Stimulated activated CD8-positive, alpha-beta memory T cell treated with anti-CD3 and anti-CD28 coated beads, Interleukin-7, amount 100 ng/mL, for 48 hours (primary cell): Measurements from ENCODE around the gene OPRPN.

Experiments used
- DNase-seq, 2 donors: peaks; one replicate each; pipeline ENCODE4 v3.0.0-alpha.2; 2020; ENCODE audit warnings: low read depth in 1 of 2; ENCODE audit errors: extremely low read depth in 1 of 2

OPRPN gene

GRCh38 chr4:70397580-70397979 is at the start of gene OPRPN:
TSS of gene OPRPN (plus strand) at chr4:70397940. CDS start at chr4:70399286, 1,346 bp downstream.
- no peak for DNase-seq

- no peak for DNase-seq
Observed at GRCh38 chr4:70356185-70356584, 41.6 kb upstream of the OPRPN start.

- no peak for DNase-seq
Observed at GRCh38 chr4:70359115-70359661, 38.6 kb upstream of the OPRPN start.

GRCh38 chr4:70360460-70360859 is 37.3 kb upstream of the OPRPN start, which contains the start of gene SMR3A:
TSS of gene SMR3A (plus strand) at chr4:70360760. CDS start at chr4:70362116, 1,356 bp downstream.
- DNase-seq, result no peak

- no peak for DNase-seq
Observed at GRCh38 chr4:70364002-70364401, 33.7 kb upstream of the OPRPN start.

- no peak for DNase-seq
Observed at GRCh38 chr4:70365479-70365878, 32.3 kb upstream of the OPRPN start.

GRCh38 chr4:70367813-70368212 is 29.9 kb upstream of the OPRPN start:
- DNase-seq, result no peak

GRCh38 chr4:70371987-70372386 is 25.8 kb upstream of the OPRPN start:
- DNase-seq, result no peak

- no peak for DNase-seq
Observed at GRCh38 chr4:70372760-70373159, 25.0 kb upstream of the OPRPN start.

- no peak for DNase-seq
Observed at GRCh38 chr4:70380578-70380977, 17.2 kb upstream of the OPRPN start.

GRCh38 chr4:70382691-70383181 is 15.0 kb upstream of the OPRPN start, which contains the start of gene SMR3B:
TSS of gene SMR3B (plus strand) at chr4:70383131. CDS start at chr4:70384511, 1,380 bp downstream.
- no peak for DNase-seq

- no peak for DNase-seq
Observed at GRCh38 chr4:70392057-70392776, 5.5 kb upstream of the OPRPN start.

GRCh38 chr4:70399319-70399718 is 1.6 kb downstream of the OPRPN start:
- DNase-seq, result no peak

GRCh38 chr4:70402762-70403161 is 5.0 kb downstream of the OPRPN start:
- no peak for DNase-seq

GRCh38 chr4:70405765-70406164 is 8.0 kb downstream of the OPRPN start:
- no peak for DNase-seq

- no peak for DNase-seq
Observed at GRCh38 chr4:70425306-70425705, 27.6 kb downstream of the OPRPN start.

- DNase-seq, result no peak
Observed at GRCh38 chr4:70426789-70427188, 29.0 kb downstream of the OPRPN start.

- no peak for DNase-seq
Observed at GRCh38 chr4:70437197-70437596, 39.5 kb downstream of the OPRPN start.

GRCh38 chr4:70442474-70442873 is 44.7 kb downstream of the OPRPN start:
- DNase-seq, result no peak

- DNase-seq, result no peak
Observed at GRCh38 chr4:70443329-70443728, 45.6 kb downstream of the OPRPN start.

- no peak for DNase-seq
Observed at GRCh38 chr4:70449220-70449619, 51.5 kb downstream of the OPRPN start.

- DNase-seq, result no peak
Observed at GRCh38 chr4:70452946-70453345, 55.2 kb downstream of the OPRPN start.
